ENCODE results near the gene FAM83F.

Gene FAM83F

DNA sequence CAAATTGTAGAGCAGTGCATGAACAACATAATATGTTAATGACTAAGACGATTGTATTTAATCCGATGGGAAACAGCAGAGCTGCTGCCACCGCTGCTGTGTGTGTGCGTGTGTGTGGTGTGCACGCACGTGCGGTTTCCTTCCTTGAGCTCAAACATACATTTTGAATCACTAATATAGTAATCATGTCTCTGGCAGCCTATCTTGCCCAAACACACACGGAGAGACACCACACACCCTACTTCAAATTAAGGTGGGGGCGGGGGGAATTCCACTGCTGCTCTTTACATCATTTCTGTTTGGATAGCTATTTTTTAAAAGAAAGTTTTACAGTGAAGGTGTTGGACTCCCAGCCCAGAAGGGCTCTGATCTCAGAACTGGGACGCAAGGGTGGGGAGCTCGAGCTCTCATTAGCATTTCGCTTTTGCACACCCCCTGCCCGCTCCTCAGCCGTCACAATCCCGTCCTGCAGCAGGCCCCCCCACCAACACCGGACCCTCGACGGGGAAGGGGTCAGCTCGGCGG is 651 bp upstream of the FAM83F start:
- DNase-seq (ENCODE audit: low read depth, low spot score) = no peak
- H3K4me3 ChIP-seq (ENCODE audit: low read depth, low read length) = no peak overlapping the region
- TF ChIP-seq, protein P1, sequence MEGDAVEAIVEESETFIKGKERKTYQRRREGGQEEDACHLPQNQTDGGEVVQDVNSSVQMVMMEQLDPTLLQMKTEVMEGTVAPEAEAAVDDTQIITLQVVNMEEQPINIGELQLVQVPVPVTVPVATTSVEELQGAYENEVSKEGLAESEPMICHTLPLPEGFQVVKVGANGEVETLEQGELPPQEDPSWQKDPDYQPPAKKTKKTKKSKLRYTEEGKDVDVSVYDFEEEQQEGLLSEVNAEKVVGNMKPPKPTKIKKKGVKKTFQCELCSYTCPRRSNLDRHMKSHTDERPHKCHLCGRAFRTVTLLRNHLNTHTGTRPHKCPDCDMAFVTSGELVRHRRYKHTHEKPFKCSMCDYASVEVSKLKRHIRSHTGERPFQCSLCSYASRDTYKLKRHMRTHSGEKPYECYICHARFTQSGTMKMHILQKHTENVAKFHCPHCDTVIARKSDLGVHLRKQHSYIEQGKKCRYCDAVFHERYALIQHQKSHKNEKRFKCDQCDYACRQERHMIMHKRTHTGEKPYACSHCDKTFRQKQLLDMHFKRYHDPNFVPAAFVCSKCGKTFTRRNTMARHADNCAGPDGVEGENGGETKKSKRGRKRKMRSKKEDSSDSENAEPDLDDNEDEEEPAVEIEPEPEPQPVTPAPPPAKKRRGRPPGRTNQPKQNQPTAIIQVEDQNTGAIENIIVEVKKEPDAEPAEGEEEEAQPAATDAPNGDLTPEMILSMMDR (IDR thresholded peaks at IDR 0.05; ENCODE audit: low read depth, low read length) = no peak
- in situ Hi-C loops (cut with HindIII; ENCODE audit: low sequenced_read_pairs) = no loop called here

DNA sequence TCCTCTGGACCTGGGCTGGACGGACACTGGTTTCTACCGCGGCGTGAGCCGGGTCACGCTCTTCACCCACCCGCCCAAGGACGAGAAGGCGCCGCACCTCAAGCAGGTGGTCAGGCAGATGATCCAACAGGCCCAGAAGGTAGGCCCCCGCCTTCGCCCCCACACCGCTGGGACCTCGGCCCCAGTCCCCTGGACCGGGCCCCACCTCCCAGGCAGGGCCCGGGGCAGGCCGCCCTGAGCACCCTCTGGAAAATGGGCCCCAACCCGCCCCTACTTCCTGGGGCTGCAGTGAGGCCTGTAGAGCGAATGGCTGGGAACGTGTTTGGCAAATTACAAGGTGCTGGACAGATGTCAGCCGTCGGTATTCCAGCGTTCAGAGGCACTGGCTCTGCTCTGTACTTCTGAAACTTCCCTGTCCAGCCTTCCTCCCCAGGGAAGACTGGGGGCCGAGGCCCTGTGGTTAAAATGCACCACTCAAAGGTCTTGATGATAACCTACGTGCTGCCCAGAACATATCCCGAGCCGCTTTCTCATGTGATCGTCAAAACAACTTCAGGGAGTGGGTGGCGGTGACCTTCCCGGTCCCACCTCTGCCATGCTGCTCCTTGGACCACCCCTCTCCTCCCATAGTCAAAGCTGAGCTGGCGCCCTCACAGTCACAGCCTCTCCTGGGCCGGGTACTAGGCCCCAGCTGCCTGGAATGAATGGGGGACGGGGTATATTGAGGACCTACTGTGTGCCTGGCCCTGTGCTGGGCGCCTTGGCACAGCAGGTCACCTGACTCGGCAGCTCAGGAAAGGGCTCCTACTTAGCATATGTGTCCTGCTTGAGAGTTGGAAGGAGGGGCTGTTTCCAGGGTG is 869 bp downstream of the FAM83F start:
- DNase-seq (ENCODE audit: low read depth, low spot score) = no peak
- no peak overlapping the region for H3K4me3 ChIP-seq (ENCODE audit: low read depth, low read length)
- TF ChIP-seq, protein P1 (IDR thresholded peaks at IDR 0.05; ENCODE audit: low read depth, low read length) = no peak
- in situ Hi-C loops (cut with HindIII; ENCODE audit: low sequenced_read_pairs) = no loop called here

DNA sequence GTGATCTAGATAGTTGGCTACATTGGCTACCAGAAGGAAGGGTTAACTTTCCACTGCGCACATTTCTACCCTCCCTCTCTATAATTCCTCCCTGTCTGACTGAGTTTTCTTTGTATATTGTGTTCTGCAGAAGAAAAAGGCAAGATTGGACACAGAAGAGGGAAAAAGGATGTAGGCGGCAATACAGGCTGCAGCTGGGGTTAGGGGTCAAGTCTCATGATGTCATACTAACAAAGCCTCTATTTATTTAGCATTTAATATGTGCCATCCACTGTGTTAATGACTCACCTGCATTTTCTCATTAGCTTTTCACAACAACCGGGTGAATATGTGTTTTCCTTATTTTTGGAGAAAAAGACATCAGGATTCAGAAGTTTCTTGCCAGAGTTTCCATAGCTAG is 2.0 kb downstream of the FAM83F start:
- DNase-seq (ENCODE audit: low read depth, low spot score) = no peak
- TF ChIP-seq, protein P1 (IDR thresholded peaks at IDR 0.05; ENCODE audit: low read depth, low read length) = no peak
- in situ Hi-C loops (cut with HindIII; ENCODE audit: low sequenced_read_pairs) = no loop called here
- H3K4me3 ChIP-seq (ENCODE audit: low read depth, low read length) = no peak overlapping the region

DNA sequence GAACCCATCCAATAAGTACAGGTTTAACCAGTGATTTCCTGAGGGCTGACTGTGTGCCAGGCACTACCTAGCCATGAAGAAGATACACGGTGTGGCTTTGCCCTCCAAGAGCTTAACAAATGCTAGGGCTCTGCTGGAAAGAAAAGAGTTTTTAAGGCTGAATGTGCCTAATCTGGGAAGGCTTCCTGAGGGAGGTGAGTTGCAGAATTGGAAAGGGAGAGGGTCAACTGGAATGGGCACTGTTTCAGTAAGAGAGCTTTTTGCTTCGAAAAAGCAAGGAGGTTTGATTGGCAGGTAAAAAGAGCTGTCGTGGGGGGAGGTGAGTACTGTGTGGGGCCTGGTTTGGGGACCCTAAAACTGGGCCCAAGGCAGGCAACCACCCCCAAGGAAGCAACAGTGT is 2.7 kb downstream of the FAM83F start:
- TF ChIP-seq, protein P1 (IDR thresholded peaks at IDR 0.05; ENCODE audit: low read depth, low read length) = no peak
- no peak for DNase-seq (ENCODE audit: low read depth, low spot score)
- H3K4me3 ChIP-seq (ENCODE audit: low read depth, low read length) = no peak overlapping the region
- in situ Hi-C loops (cut with HindIII; ENCODE audit: low sequenced_read_pairs) = no loop called here

- in situ Hi-C loops (cut with HindIII; ENCODE audit: low sequenced_read_pairs) = no loop called here
- peak; percentile 18 for DNase-seq (ENCODE audit: low read depth, low spot score)
- TF ChIP-seq, protein P1 (IDR thresholded peaks at IDR 0.05; ENCODE audit: low read depth, low read length) = no peak
- no peak overlapping the region for H3K4me3 ChIP-seq (ENCODE audit: low read depth, low read length)
Observed at GRCh38 chr22:39997939-39998726, 3.4 kb downstream of the FAM83F start.

DNA sequence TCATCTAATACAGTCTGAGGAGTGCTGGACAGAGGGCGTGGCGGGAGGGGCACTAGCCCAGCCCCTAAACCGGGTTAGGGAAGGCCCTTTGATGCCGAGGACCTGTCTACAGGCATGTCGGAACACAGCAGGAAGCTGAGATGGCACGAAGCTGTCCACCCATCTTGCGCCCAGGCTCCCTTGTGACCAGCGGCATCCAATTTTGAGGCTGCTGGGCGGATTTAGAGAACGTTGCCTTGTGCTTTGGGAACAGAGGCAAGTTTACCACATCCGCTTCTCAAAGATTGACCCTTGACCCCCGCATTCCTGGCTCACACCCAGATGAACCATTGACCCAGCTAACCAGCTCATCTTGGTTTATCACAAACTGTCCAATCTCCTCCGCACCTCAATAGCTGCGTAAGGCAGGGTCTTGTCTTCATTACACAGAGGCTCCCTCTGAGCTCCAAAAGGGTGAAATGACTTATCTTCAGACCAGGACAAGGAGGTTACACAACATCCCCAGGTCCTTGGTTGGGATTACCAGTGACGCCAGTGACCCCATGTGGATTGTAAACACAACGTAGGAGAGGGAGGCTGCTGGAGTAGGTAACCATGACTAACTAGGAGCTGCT is 4.5 kb downstream of the FAM83F start:
- in situ Hi-C loops (cut with HindIII; ENCODE audit: low sequenced_read_pairs) = no loop called here
- TF ChIP-seq, protein P1 (IDR thresholded peaks at IDR 0.05; ENCODE audit: low read depth, low read length) = no peak
- H3K4me3 ChIP-seq (ENCODE audit: low read depth, low read length) = no peak overlapping the region
- DNase-seq (ENCODE audit: low read depth, low spot score) = peak; percentile 66
